HEK293T (cell line): ENCODE results near the gene SCN2B.

Experiments
- CTCF ChIA-PET: fragments of 350-600 bp; formaldehyde crosslinking; extraction: SDS; loops from one replicate; lab custom pipeline; 2021; ENCODE audit warnings: antibody characterized with exemption, inconsistent platforms; lab: Yijun Ruan, JAX
- POLR2A ChIA-PET: fragments of 350-600 bp; formaldehyde crosslinking; extraction: SDS; loops from one replicate; lab custom pipeline; 2020; ENCODE audit warnings: antibody characterized with exemption, inconsistent platforms; lab: Yijun Ruan, JAX
- DNase-seq: peaks from one replicate; pipeline ENCODE4 v3.0.0; 2012; ENCODE audit warnings: mixed read lengths; ENCODE audit errors: extremely low spot score
- ARNT ChIP-seq: fragments of 450-650 bp; IDR thresholded peaks from 2 replicates; pipeline ENCODE4 v1.6.1; 2017; ENCODE audit warnings: mild to moderate bottlenecking
- BHLHE40 ChIP-seq: fragments of 450-650 bp; IDR thresholded peaks from 2 replicates; pipeline ENCODE4 v1.6.1; 2016; ENCODE audit warnings: mild to moderate bottlenecking, moderate library complexity, borderline replicate concordance
- CTBP1 ChIP-seq: fragments of 450-650 bp; IDR thresholded peaks from 2 replicates; pipeline ENCODE4 v1.6.1; 2016; ENCODE audit warnings: borderline replicate concordance
- ELF4 ChIP-seq: fragments of 450-650 bp; IDR thresholded peaks from 2 replicates; pipeline ENCODE4 v1.6.1; 2017; ENCODE audit warnings: antibody characterized with exemption
- FOXA1 ChIP-seq: fragments of 450-650 bp; IDR thresholded peaks from 2 replicates; pipeline ENCODE4 v1.6.1; 2016; ENCODE audit warnings: mild to moderate bottlenecking
- FOXK2 ChIP-seq: fragments of 450-650 bp; IDR thresholded peaks from 2 replicates; pipeline ENCODE4 v1.6.1; 2016; ENCODE audit warnings: mild to moderate bottlenecking
- FOXM1 ChIP-seq: fragments of 450-650 bp; IDR thresholded peaks from 2 replicates; pipeline ENCODE4 v1.6.1; 2017; ENCODE audit warnings: mild to moderate bottlenecking, borderline replicate concordance
- HDGF ChIP-seq: fragments of 450-650 bp; IDR thresholded peaks from 2 replicates; pipeline ENCODE4 v1.6.1; 2017; ENCODE audit warnings: antibody characterized with exemption, borderline replicate concordance
- L3MBTL2 ChIP-seq: fragments of 450-650 bp; conservative IDR thresholded peaks from 2 replicates; pipeline ENCODE4 v1.6.1; 2016; ENCODE audit warnings: mild to moderate bottlenecking
- LEF1 ChIP-seq: fragments of 450-650 bp; IDR thresholded peaks from 2 replicates; pipeline ENCODE4 v1.6.1; 2017; ENCODE audit warnings: mild to moderate bottlenecking, borderline replicate concordance
- NFRKB ChIP-seq: fragments of 450-650 bp; IDR thresholded peaks from 2 replicates; pipeline ENCODE4 v1.6.1; 2016; ENCODE audit warnings: mild to moderate bottlenecking, moderate library complexity
- PKNOX1 ChIP-seq: fragments of 450-650 bp; IDR thresholded peaks from 2 replicates; pipeline ENCODE4 v1.6.1; 2016
- SP1 ChIP-seq: fragments of 450-650 bp; IDR thresholded peaks from 2 replicates; pipeline ENCODE4 v1.6.1; 2017
- SUZ12 ChIP-seq: fragments of 450-650 bp; IDR thresholded peaks from 2 replicates; pipeline ENCODE4 v1.6.1; 2016; ENCODE audit warnings: mild to moderate bottlenecking
- TARDBP ChIP-seq: fragments of 450-650 bp; IDR thresholded peaks from 2 replicates; pipeline ENCODE4 v1.6.1; 2016
- ZNF384 ChIP-seq: fragments of 450-650 bp; IDR thresholded peaks from 2 replicates; pipeline ENCODE4 v1.6.1; 2016

Gene SCN2B

GRCh38 chr11:118148856-118149255 lies 27.6 kb downstream of the SCN2B start:
- ChIA-PET CTCF (interaction anchor here (1.4 kb wide), 1 partner anchor 22 kb away, joined by 9 read pairs; no protein-coding TSS in a partner anchor), POLR2A (no interaction called here)
- TF ChIP-seq FOXA1 (no peak), L3MBTL2 (no peak), HDGF (no peak), FOXM1 (no peak), SUZ12 (no peak), BHLHE40 (no peak), ZNF384 (no peak), TARDBP (no peak), SP1 (no peak), FOXK2 (no peak), LEF1 (no peak), NFRKB (no peak), ELF4 (no peak), PKNOX1 (no peak)
- no peak for DNase-seq

- CTCF ChIA-PET = interaction anchor here (0.8 to 1.4 kb wide), 2 partner anchors 23 to 96 kb away, joined by 3 to 9 read pairs; no protein-coding TSS in a partner anchor
- POLR2A ChIA-PET = no interaction called here
- no peak for DNase-seq
- TF ChIP-seq LEF1 = no peak
- TF ChIP-seq SUZ12 = no peak
- TF ChIP-seq BHLHE40 = no peak
- no peak for TF ChIP-seq HDGF
- no peak for TF ChIP-seq CTBP1
- no peak for TF ChIP-seq FOXK2
- TF ChIP-seq NFRKB = no peak
- TF ChIP-seq ELF4 = no peak
- TF ChIP-seq FOXA1 = no peak
Observed at GRCh38 chr11:118148240-118148639, 28.2 kb downstream of the SCN2B start.

- no peak for DNase-seq
- TF ChIP-seq NFRKB (no peak), FOXA1 (no peak), FOXK2 (no peak), LEF1 (no peak), HDGF (no peak), TARDBP (no peak), PKNOX1 (no peak), FOXM1 (no peak), L3MBTL2 (no peak), BHLHE40 (no peak), ZNF384 (no peak), CTBP1 (no peak), SUZ12 (no peak)
- CTCF ChIA-PET = interaction anchor here (0.8 to 1.4 kb wide), 2 partner anchors 23 to 97 kb away, joined by 3 to 9 read pairs; no protein-coding TSS in a partner anchor
- POLR2A ChIA-PET = no interaction called here
Observed at GRCh38 chr11:118147502-118147901, 28.9 kb downstream of the SCN2B start.

GRCh38 chr11:118146554-118146953 lies 29.9 kb downstream of the SCN2B start:
- ChIA-PET CTCF (interaction anchor here (4.6 kb wide), 1 partner anchor 25 kb away, joined by 28 read pairs; no protein-coding TSS in a partner anchor), POLR2A (no interaction called here)
- TF ChIP-seq NFRKB (no peak), ELF4 (no peak), BHLHE40 (no peak), HDGF (no peak), L3MBTL2 (no peak), FOXK2 (no peak), SUZ12 (no peak), SP1 (no peak), FOXA1 (no peak), ARNT (no peak), PKNOX1 (no peak), ZNF384 (no peak), TARDBP (no peak), FOXM1 (no peak), CTBP1 (no peak), LEF1 (no peak)
- no peak for DNase-seq

- DNase-seq = peak; percentile 95
- ChIA-PET POLR2A (no interaction called here), CTCF (interaction anchor here (0.6 to 4.6 kb wide), 3 partner anchors 11 to 53 kb away, joined by 3 to 28 read pairs (median 3); no protein-coding TSS in a partner anchor)
- TF ChIP-seq CTBP1 (peak; percentile 41; the same call in 1 of the 2 replicates), ELF4 (no peak), SP1 (no peak)
Observed at GRCh38 chr11:118145285-118146227, 30.9 kb downstream of the SCN2B start.
